Adrenal gland (tissue), 12 donors: Measurements from ENCODE around the gene STK39. TPM values are rescaled to one million over a fixed set of nuclear protein-coding genes. Genes with fewer than 3 reads are reported as not detected.
"Not testable (repeated sequence)": the region's sequence is repeated elsewhere in the genome, so short reads cannot be mapped to it uniquely, and the experiment has no call there.

Experiments used
- DNase-seq, 7 donors: peaks; one replicate each; pipeline ENCODE4 v3.0.0-alpha.2; 2019 to 2020
- H3K27ac ChIP-seq, 5 donors: fragments of 200-600 bp; sonication (generic) in 4 of 5; 1 replicate in 3 of 5; 2 replicates in 2 of 5; pipeline versions ENCODE4 v1.5.1 to v1.8.0; 2016 to 2020; ENCODE audit warnings: mild to moderate bottlenecking in 1 of 5
- H3K27me3 ChIP-seq: fragments of 200-600 bp; 2 replicates; pipeline ENCODE4 v1.8.0; 2021
- H3K36me3 ChIP-seq, 2 donors: fragments of 200-600 bp; replicated peaks in 1 of 2; 1 replicate in 1 of 2; 2 replicates in 1 of 2; pipeline versions ENCODE4 v1.5.1 to v1.8.0; 2018 to 2022
- H3K4me1 ChIP-seq, 2 donors: fragments of 200-600 bp; replicated peaks in 1 of 2; 1 replicate in 1 of 2; 2 replicates in 1 of 2; pipeline versions ENCODE4 v1.5.1 to v1.8.0; 2018 to 2021
- H3K4me3 ChIP-seq, 4 donors: fragments of 200-600 bp; sonication (generic) in 3 of 4; one replicate each; pipeline ENCODE4 v1.5.1; 2016 to 2018
- H3K9me3 ChIP-seq, 3 donors: fragments of 200-600 bp; sonication (generic) in 1 of 3; replicated peaks in 1 of 3; 1 replicate in 2 of 3; 2 replicates in 1 of 3; pipeline versions ENCODE4 v1.5.1 to v1.8.0; 2016 to 2021
- POLR2A ChIP-seq, 2 donors: fragments of 450-650 bp; IDR thresholded peaks; one replicate each; pipeline ENCODE4 v1.6.1; 2017; ENCODE audit warnings: antibody characterized with exemption in 2 of 2, mild to moderate bottlenecking in 2 of 2, moderate library complexity in 1 of 2
- WGBS, 4 donors: extraction: QIAGEN DNeasy Blood & Tissue Kit in 2 of 4; methylation state at CpG; one replicate each; pipeline versions ENCODE4 v1.1.5 to v1.1.7; 2013 to 2017; 5-methylcytosine and 5-hydroxymethylcytosine counted together
- intact Hi-C, 2 donors: fragments of 100-400 bp; cut with DNase I; formaldehyde crosslinking; loops; one replicate each; pipeline versions ENCODE4 v1.14.1 to v1.15.0; 2022 to 2023
- polyA plus RNA-seq, 3 donors: library from polyadenylated mRNA; stranded (reverse); fragments of 200-250 nt in 2 of 3; fragments of 350-450 nt in 1 of 3; fragmentation: Illumina TruSeq in 1 of 3; extraction: RNeasy Lipid Tissue Mini Kit (QIAGEN cat#74804) in 1 of 3; gene quantifications; one replicate each; pipeline ENCODE4 v1.2.3, GENCODE V29; 2013 to 2014
- total RNA-seq, 9 donors: library from RNA; depleted of rRNA in 4 of 9; stranded (reverse); fragments of >200 nt in 4 of 9; fragments of 120-200 nt in 1 of 9; fragmentation: NEBNext Ultra II Directional in 1 of 9; extraction: Animal tissue kit (Norgen Biotek cat#: 25700) in 1 of 9; gene quantifications; one replicate each; pipeline versions ENCODE4 v1.1.0 to v1.2.4, GENCODE V29; 2013 to 2023
- TF ChIP-seq, protein P1 (sequence below), 6 experiments: fragments of 450-650 bp in 4 of 6; fragments of 200-600 bp in 2 of 6; sonication (generic) in 1 of 6; IDR thresholded peaks; 1 replicate in 5 of 6; 2 replicates in 1 of 6; pipeline versions ENCODE4 v1.5.1 to v1.8.0; 2016 to 2021; ENCODE audit warnings: antibody characterized with exemption in 6 of 6, mild to moderate bottlenecking in 2 of 6, moderate library complexity in 1 of 6
- donor health status: healthy with polysubstance abuse.
- donor health status: Bipolar disorder and iron deficiency.
- donor health status: DM: yes; HTN: yes; CAD: no.
- donor health status: DM: no; HTN: no; CAD: no.
- donor health status: DM: no; HTN: no; CAD: no.
- donor health status: DM: yes; HTN: yes; CAD: no.

Gene STK39
- total and polyA plus RNA-seq, 12 donors: 2.4 to 11.1 (median 5.8) TPM

DNA sequence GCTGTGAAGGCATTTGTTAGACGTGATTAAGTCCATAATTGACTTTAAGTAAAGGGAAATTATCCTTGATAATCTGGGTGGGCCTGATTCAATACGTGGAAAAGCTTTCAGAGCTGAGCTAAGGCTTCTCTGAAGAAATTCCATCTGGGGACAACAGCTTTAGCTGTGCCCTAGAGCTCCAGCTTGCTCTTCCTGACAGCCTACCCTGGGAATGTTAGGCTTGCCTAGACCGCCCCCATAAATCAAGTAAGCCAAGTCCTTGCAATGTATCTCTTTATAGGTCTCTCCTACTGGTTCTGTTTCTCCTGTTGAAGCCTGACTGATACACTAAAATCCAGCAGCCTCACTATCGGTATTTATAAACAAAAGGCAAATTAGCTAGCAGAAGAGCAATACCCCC lies 160.0 kb downstream of the STK39 start:
- intact Hi-C loops: no loop called here

DNA sequence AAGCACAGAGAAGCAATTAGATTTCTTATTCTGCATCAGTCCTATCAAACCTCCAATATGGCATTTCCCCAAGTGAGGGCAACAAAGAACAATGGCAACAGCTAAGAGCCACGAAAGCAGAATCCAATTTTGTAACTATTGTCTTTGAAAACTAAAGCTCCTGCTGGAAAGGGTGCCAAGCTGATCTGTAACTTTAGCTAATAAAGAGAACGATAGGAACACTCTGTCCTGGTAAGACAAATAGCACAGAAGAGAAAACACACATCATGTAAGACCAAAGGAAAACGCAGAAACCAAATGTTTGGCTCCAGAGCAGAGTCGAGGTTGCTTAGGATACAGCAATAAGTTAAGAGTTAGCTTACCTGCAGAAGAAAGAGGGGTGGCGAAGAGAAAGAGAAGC lies 160.5 kb downstream of the STK39 start:
- no peak overlapping the region for H3K4me3 ChIP-seq
- H3K4me1 ChIP-seq: no peaks in the 10 kb centered on the region
- H3K27me3 ChIP-seq: no peaks in the 10 kb centered on the region
- WGBS, 4 donors: 76 to 83% (median 78%) methylated on average over 5 of the region's 5 CpGs
- no peaks in the 10 kb centered on the region for H3K9me3 ChIP-seq
- TF ChIP-seq, protein P1, sequence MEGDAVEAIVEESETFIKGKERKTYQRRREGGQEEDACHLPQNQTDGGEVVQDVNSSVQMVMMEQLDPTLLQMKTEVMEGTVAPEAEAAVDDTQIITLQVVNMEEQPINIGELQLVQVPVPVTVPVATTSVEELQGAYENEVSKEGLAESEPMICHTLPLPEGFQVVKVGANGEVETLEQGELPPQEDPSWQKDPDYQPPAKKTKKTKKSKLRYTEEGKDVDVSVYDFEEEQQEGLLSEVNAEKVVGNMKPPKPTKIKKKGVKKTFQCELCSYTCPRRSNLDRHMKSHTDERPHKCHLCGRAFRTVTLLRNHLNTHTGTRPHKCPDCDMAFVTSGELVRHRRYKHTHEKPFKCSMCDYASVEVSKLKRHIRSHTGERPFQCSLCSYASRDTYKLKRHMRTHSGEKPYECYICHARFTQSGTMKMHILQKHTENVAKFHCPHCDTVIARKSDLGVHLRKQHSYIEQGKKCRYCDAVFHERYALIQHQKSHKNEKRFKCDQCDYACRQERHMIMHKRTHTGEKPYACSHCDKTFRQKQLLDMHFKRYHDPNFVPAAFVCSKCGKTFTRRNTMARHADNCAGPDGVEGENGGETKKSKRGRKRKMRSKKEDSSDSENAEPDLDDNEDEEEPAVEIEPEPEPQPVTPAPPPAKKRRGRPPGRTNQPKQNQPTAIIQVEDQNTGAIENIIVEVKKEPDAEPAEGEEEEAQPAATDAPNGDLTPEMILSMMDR (IDR thresholded peaks at IDR 0.05): no peak
- no peak for TF ChIP-seq POLR2A (IDR thresholded peaks at IDR 0.05)
- intact Hi-C loops: no loop called here
- no peaks in the 10 kb centered on the region for H3K36me3 ChIP-seq
- H3K27ac ChIP-seq: no peak overlapping the region
- DNase-seq: no peak

More for the DNA sequence above, 160.0 kb downstream of the STK39 start:
- Histone ChIP-seq H3K4me1 (no peaks in the 10 kb centered on the region), H3K4me3 (no peak overlapping the region), H3K27ac (no peak overlapping the region), H3K36me3 (no peaks in the 10 kb centered on the region), H3K9me3 (no peaks in the 10 kb centered on the region), H3K27me3 (no peaks in the 10 kb centered on the region)
- no peak for DNase-seq
- 92 to 97% (median 95%) methylated on average over 4 of the region's 4 CpGs for WGBS, 4 donors
- TF ChIP-seq, protein P1 (IDR thresholded peaks at IDR 0.05): no peak
- TF ChIP-seq POLR2A (IDR thresholded peaks at IDR 0.05): no peak

DNA sequence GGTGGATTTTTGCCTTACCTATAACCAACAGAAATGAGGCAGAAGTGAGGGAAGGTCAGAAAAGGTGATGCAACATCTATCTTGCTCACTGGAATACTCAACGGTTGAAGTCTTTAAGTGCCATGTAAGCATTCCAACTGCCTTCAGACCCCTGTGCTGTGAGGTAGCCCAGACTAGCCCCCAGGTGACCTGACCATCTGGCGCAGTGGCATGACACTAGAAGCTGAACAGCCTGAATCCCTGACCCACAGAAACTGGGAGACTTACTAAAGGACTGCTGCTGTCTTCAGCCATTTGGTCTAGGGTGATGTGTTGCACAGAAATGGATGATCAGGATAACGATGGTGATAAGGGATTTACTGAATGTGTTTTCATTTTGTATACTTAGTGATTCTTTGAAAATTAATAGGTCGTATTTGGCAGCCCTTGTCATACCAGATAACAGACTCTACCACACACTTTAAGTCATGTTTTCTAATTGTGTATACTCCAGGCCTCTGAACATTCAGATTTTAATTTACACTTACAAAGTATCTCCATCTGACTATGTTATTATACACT lies 161.5 kb downstream of the STK39 start:
- no peak for TF ChIP-seq POLR2A (IDR thresholded peaks at IDR 0.05)
- TF ChIP-seq, protein P1 (IDR thresholded peaks at IDR 0.05): no peak
- WGBS, 4 donors: 70 to 81% (median 78%) methylated on average over 4 of the region's 4 CpGs
- H3K4me3 ChIP-seq: no peak overlapping the region
- H3K36me3 ChIP-seq: no peaks in the 10 kb centered on the region
- no peaks in the 10 kb centered on the region for H3K9me3 ChIP-seq
- no peaks in the 10 kb centered on the region for H3K27me3 ChIP-seq
- DNase-seq: no peak
- H3K27ac ChIP-seq: no peak overlapping the region
- no peaks in the 10 kb centered on the region for H3K4me1 ChIP-seq
- intact Hi-C loops: no loop called here

DNA sequence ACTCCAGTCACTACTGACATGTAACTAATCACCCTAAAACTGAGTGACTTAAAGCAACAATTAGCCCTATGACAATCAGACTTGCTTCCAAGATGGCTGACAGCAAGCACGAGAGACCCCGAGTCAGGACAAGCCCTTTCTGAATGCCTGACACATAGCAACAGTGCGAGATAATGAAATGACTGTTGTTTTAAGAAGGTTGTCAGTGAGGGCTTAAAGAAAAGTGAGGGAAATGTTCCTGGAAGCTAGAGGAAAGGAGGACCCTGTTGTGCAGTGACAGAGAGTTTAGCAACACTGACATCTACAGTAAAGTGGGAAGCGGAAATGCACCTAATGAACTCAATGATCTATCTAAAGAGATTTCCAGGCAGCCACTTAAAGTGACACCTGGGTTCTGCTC lies 163.1 kb downstream of the STK39 start:
- WGBS, 4 donors: 87 to 88% (median 87%) methylated on average over 4 of the region's 4 CpGs
- H3K4me1 ChIP-seq: no peaks in the 10 kb centered on the region
- H3K4me3 ChIP-seq: no peak overlapping the region
- DNase-seq: no peak
- TF ChIP-seq, protein P1 (IDR thresholded peaks at IDR 0.05): no peak
- TF ChIP-seq POLR2A (IDR thresholded peaks at IDR 0.05): no peak
- no peaks in the 10 kb centered on the region for H3K36me3 ChIP-seq
- H3K27ac ChIP-seq: no peak overlapping the region
- H3K9me3 ChIP-seq: no peaks in the 10 kb centered on the region
- intact Hi-C loops: no loop called here
- H3K27me3 ChIP-seq: no peaks in the 10 kb centered on the region

DNA sequence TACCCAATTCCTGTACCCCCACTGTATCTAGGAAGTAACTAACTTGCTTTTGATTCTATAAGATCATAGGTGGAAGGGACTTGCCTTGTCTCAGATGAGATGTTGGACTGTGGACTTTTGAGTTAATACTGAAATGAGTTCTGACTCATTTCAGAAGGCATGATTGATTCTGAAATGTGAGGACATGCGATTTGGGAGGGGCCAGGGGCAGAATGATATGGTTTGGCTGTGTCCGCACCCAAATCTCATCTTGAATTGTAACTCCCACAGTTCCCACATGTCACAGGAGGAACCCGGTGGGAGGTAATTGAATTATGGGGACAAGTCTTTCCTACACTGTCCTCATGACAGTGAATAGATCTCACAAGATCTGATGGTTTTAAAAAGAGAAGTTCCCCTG lies 165.9 kb downstream of the STK39 start:
- H3K4me3 ChIP-seq, H3K36me3 ChIP-seq, H3K9me3 ChIP-seq, H3K4me1 ChIP-seq, DNase-seq, H3K27ac ChIP-seq, H3K27me3 ChIP-seq, intact Hi-C loops: not testable (repeated sequence)
- 81 to 97% (median 91%) methylated on average over 3 of the region's 3 CpGs for WGBS, 4 donors
